Large intestine (tissue), 12 donors: ENCODE results near the gene CXCR5. TPM values are rescaled to one million over a fixed set of nuclear protein-coding genes. Genes with fewer than 3 reads are reported as not detected.
"Not testable (repeated sequence)": the region's sequence is repeated elsewhere in the genome, so short reads cannot be mapped to it uniquely, and the experiment has no call there.

Experiments
- DNase-seq, 2 donors: peaks; one replicate each; pipeline versions ENCODE4 v3.0.0 to v3.0.0-alpha.2; 2013
- H3K27ac ChIP-seq: one replicate; pipeline ENCODE4 v1.5.1; 2013; ENCODE audit warnings: low read length
- H3K27me3 ChIP-seq: 2 replicates; pipeline ENCODE4 v1.6.1; 2013; ENCODE audit warnings: low read length; ENCODE audit not compliant: control insufficient read depth, insufficient read depth
- H3K36me3 ChIP-seq: 2 replicates; pipeline ENCODE4 v1.6.1; 2013; ENCODE audit warnings: low read length; ENCODE audit not compliant: control insufficient read depth, insufficient read depth
- H3K4me1 ChIP-seq: one replicate; pipeline ENCODE4 v1.6.1; 2013; ENCODE audit warnings: low read length; ENCODE audit not compliant: control insufficient read depth, insufficient read depth
- H3K4me3 ChIP-seq: one replicate; pipeline ENCODE4 v1.5.1; 2013; ENCODE audit warnings: low read length
- H3K9me3 ChIP-seq: one replicate; pipeline ENCODE4 v1.6.1; 2013; ENCODE audit warnings: mild to moderate bottlenecking, low read depth, low read length, moderate library complexity; ENCODE audit not compliant: control insufficient read depth
- WGBS: methylation state at CpG from one replicate; pipeline ENCODE4 v1.1.5; 2013; ENCODE audit warnings: low lambda C conversion rate; ENCODE audit not compliant: insufficient coverage; 5-methylcytosine and 5-hydroxymethylcytosine counted together
- long read RNA-seq, 11 donors: transcript quantifications; one replicate each; lab custom pipeline, GENCODE V29; 2026
- polyA plus RNA-seq: library from polyadenylated mRNA; unstranded; fragments of 120-200 nt; gene quantifications from one replicate; pipeline ENCODE4 v1.2.1, GENCODE V29; 2013

Gene CXCR5, protein sequence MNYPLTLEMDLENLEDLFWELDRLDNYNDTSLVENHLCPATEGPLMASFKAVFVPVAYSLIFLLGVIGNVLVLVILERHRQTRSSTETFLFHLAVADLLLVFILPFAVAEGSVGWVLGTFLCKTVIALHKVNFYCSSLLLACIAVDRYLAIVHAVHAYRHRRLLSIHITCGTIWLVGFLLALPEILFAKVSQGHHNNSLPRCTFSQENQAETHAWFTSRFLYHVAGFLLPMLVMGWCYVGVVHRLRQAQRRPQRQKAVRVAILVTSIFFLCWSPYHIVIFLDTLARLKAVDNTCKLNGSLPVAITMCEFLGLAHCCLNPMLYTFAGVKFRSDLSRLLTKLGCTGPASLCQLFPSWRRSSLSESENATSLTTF
- polyA plus RNA-seq, result 0.07 TPM
- long read RNA-seq, donor 1, result 0 reads
- long read RNA-seq, donor 2, full-length matches to known transcripts, result 2 of 29 reads
- long read RNA-seq, donor 2, partial matches to known transcripts, result 27 of 29 reads
- long read RNA-seq, donor 2, other reads (novel, unspliced or antisense), result 0 of 29 reads
- long read RNA-seq, donor 3, result 0 reads
- long read RNA-seq, donor 4, result 0 reads
- long read RNA-seq, donor 5, result 0 reads
- long read RNA-seq, donor 6, result 0 reads
- long read RNA-seq, donor 7, result 0 reads
- long read RNA-seq, donor 8, result 0 reads
- long read RNA-seq, donor 9, result 0 reads
- long read RNA-seq, donor 10, partial matches to known transcripts, result 38 of 38 reads
- long read RNA-seq, donor 10, other reads (novel, unspliced or antisense), result 0 of 38 reads
- long read RNA-seq, donor 11, result 0 reads

DNA sequence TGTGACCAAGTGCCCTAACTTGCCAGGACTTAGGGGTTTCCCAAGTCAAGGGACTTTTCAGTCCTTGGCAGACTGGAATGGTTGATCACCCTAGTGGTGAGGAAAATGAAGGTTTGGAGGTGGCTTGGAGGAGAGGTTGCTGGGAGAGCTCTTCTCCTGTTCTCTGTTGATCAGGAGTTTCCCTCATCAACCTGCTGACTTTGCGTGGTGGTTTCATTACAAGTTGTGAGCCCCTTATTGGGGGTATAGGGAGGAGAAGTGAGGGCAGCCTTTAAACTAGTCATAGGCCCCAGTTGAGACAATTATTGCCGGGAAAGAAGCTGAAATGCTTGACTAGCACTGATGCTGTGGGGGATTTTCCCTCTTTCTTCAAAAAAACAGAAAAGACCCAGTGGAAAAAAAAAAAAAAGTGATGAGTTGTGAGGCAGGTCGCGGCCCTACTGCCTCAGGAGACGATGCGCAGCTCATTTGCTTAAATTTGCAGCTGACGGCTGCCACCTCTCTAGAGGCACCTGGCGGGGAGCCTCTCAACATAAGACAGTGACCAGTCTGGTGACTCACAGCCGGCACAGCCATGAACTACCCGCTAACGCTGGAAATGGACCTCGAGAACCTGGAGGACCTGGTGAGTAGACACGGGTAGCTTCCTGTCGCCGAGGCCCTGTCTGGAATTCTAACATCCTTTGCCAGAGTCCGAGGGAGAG is at the start of gene CXCR5:
Gene CXCR5 (plus strand): TSS at position 525 of the 704 bp plus-strand sequence. CDS start 50 bp downstream, at position 575.
- Histone ChIP-seq H3K4me3 (no peak within 1 kb of the TSS), H3K9me3 (no peaks in the 10 kb centered on the region), H3K36me3 (no peaks in the 10 kb centered on the region), H3K27ac (no peak within 1 kb of the TSS), H3K27me3 (no peaks in the 10 kb centered on the region), H3K4me1 (peaks cover 17% of the 10 kb centered on the region)
- 88% methylated on average over 1 of the region's 16 CpGs for WGBS
- no peak for DNase-seq

DNA sequence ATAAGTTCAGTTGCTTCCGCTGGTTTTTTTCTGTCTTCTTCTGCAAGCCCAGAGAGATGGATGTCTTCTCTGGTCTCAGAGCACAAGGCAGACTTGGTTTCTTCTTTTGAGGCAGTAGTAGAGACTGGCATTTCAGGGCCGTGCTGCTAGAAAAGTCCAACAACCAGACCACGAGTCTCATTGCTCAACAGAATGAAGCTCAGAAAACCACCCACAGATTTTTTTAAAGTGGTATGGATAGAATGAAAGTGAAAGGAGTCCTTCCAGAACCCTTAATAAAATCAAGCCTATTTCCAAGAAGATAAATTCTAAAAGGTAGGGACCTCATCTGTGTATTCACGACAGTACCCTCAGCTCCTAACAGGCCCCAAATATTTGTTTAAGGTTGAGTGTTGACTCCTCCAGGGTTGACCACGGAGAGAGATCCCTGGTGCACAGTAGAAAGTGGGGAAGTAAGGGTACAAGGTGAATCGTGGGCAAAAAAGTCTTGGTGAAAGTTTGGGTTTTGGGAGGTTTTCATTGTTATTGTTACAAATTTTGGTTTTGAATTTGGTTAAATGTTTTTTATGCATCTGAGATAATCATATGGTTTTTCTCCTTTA is 49.2 kb upstream of the CXCR5 start:
- Histone ChIP-seq H3K4me3 (no peak overlapping the region), H3K27me3 (no peaks in the 10 kb centered on the region), H3K4me1 (no peaks in the 10 kb centered on the region), H3K27ac (no peak overlapping the region), H3K36me3 (no peaks in the 10 kb centered on the region), H3K9me3 (no peaks in the 10 kb centered on the region)
- 100% methylated on average over 1 of the region's 6 CpGs for WGBS
- peak in 1 of 2 donors; percentile 48 for DNase-seq

DNA sequence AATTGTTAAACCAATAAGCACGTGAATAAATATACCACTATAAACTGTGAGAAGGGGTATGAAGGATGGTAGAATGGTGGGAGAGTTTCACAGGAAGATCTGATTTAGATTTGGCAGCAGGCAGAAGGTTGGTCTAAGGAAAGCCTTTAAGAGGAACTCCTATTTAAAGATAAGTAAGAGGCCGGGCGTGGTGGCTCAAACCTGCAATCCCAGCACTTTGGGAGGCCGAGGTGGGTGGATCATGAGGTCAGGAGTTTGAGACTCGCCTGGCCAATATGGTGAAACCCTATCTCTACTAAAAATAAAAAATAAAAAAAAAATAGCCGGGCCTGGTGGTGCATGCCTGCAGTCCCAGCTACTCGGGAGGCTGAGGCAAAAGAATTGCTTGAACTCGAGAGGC is 45.8 kb upstream of the CXCR5 start:
- H3K27ac ChIP-seq, result no peak overlapping the region
- no peaks in the 10 kb centered on the region for H3K27me3 ChIP-seq
- WGBS, result 90% methylated on average over 2 of the region's 8 CpGs
- H3K4me3 ChIP-seq, result no peak overlapping the region
- no peaks in the 10 kb centered on the region for H3K36me3 ChIP-seq
- no peaks in the 10 kb centered on the region for H3K9me3 ChIP-seq
- no peak for DNase-seq
- no peaks in the 10 kb centered on the region for H3K4me1 ChIP-seq

DNA sequence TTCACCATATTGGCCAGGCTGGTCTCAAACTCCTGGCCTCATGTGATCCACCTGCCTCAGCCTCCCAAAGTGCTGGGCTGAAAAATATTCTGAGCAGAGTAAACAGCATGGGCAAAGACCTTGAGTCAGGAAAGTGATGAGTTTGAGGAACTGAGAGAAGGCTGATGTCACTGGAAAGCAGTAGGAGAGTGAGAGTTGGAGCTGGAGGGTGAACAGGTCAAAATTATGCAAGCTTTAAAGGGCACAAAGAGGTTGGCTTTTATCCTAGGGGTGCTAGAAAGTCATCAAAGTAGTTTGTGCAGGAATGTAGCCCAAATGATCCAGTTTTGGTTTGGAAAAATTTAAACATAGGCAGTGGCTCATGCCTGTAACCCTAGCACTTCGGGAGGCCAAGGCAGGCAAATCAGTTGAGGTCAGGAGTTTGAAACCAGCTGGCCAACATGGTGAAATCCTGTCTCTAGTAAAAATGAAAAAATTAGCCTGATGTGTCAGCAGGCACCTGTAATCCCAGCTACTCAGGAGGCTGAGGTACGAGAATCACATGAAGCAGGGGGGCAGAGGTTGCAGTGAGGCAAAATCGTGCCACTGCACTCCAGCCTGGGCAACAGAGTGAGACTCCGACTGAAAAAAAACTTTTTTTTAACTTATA is 44.7 kb upstream of the CXCR5 start:
- no peak overlapping the region for H3K27ac ChIP-seq

DNA sequence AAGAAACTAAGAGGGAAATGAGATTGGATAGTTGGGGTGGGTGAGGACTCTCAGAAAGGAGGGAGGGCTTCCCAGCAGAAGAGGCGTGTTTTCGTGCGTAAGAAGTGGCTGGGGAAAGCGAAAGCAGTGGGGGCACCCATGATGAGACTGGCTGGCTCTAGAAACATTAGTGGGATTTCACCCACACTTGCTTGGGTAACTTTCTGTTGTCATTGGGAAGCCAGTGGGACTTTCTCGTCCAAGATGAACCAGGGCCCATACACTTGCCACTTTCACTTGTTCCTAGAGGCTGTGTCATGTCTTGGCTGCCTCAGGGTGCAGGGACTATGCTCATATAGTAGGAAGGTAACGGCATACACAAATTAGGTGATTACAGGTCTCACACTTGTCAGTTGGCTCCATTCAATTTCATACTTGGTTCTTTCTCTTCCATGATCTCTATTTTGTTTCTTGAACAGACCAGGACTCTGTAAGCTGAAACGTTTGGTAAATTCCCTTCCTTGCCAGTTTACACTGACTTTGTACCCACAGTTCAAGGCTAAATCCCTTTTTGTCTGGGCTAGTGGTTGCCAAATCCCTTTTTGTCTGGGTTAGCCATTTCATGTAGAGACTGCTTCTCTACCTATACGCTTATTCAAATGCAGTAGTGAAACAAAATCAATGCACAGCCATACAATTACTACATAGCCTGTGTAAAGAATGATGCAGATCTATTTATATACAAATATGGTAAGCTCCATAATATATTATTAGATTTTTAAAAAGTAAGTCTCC is 42.0 kb upstream of the CXCR5 start:
- H3K4me3 ChIP-seq, result no peak overlapping the region
- H3K36me3 ChIP-seq, result no peaks in the 10 kb centered on the region
- no peaks in the 10 kb centered on the region for H3K27me3 ChIP-seq
- H3K4me1 ChIP-seq, result peaks cover 11% of the 10 kb centered on the region
- no peak overlapping the region for H3K27ac ChIP-seq
- H3K9me3 ChIP-seq, result no peaks in the 10 kb centered on the region
- 67% methylated on average over 3 of the region's 8 CpGs for WGBS
- no peak for DNase-seq

More for the DNA sequence above, 44.7 kb upstream of the CXCR5 start:
- no CpG with 5 or more reads among the region's 4 CpGs for WGBS
- no peaks in the 10 kb centered on the region for H3K4me1 ChIP-seq
- H3K9me3 ChIP-seq, result no peaks in the 10 kb centered on the region
- no peaks in the 10 kb centered on the region for H3K27me3 ChIP-seq
- no peak for DNase-seq
- H3K36me3 ChIP-seq, result no peaks in the 10 kb centered on the region
- H3K4me3 ChIP-seq, result no peak overlapping the region

DNA sequence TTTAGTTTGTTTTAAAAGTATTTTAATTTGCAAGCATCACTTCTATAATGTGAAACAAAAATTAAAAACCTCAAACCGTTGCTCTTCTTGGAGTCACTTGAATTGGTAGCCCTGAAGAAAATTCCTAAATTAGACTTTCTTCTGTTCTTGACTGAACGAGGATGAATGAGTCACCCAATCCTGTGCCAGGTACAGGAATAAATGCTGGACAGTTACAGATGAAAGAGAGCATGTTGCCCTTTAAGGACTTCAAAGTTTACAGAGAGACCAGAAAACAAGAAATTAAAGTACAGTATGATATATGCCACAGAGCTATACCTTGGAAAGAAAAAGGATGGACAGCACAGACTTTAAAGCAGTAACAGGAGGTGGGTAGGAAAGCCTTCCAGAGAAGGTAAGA is 41.3 kb upstream of the CXCR5 start:
- DNase-seq, result no peak
- Histone ChIP-seq H3K9me3 (no peaks in the 10 kb centered on the region), H3K27ac (no peak overlapping the region), H3K27me3 (no peaks in the 10 kb centered on the region), H3K4me1 (peaks cover 16% of the 10 kb centered on the region), H3K36me3 (no peaks in the 10 kb centered on the region), H3K4me3 (no peak overlapping the region)
- 83% methylated on average over 1 of the region's 2 CpGs for WGBS

DNA sequence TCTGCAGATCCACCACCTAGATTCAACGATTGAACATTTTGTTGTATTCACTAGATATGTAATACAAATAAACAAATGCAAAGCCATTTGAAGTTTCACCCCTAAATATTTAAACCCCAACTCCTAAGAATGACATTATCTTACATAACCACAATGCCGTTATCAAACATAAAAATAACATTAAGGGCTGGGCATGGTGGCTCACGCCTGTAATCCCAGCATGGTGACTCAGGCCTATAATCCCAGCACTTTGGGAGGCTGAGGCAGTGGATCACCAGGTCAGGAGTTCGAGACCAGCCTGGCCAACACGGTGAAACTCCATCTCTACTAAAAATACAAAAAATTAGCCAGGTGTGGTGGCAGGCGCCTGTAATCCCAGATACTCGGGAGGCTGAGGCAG is 40.8 kb upstream of the CXCR5 start:
- not testable (repeated sequence) for H3K9me3 ChIP-seq, H3K36me3 ChIP-seq, DNase-seq, H3K27ac ChIP-seq, H3K4me3 ChIP-seq, H3K27me3 ChIP-seq
- H3K4me1 ChIP-seq, result peaks cover 16% of the 10 kb centered on the region
- no CpG with 5 or more reads among the region's 7 CpGs for WGBS

DNA sequence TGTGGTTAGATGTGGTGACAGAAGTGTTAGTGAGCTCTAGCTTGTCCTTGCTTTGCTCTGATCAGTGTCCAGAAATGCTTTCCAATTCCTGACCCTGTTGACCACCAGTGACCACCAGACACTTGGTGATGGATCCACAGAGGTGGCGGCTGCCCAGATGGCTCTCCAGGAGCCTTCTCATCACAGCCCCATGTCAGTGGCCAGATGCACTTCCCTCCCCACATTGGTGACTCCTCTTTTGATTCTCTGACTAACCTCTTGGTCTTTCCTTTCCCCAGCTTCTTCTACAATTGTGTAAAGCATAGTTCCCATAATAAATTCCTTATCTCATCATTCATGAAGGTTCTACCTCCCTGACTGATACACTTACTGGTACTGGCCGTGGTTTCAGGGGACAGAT is 40.1 kb upstream of the CXCR5 start:
- no peaks in the 10 kb centered on the region for H3K9me3 ChIP-seq
- no peaks in the 10 kb centered on the region for H3K27me3 ChIP-seq
- 67% methylated on average over 1 of the region's 2 CpGs for WGBS
- DNase-seq, result no peak
- H3K4me1 ChIP-seq, result peaks cover 16% of the 10 kb centered on the region
- no peak overlapping the region for H3K27ac ChIP-seq
- no peak overlapping the region for H3K4me3 ChIP-seq
- no peaks in the 10 kb centered on the region for H3K36me3 ChIP-seq

DNA sequence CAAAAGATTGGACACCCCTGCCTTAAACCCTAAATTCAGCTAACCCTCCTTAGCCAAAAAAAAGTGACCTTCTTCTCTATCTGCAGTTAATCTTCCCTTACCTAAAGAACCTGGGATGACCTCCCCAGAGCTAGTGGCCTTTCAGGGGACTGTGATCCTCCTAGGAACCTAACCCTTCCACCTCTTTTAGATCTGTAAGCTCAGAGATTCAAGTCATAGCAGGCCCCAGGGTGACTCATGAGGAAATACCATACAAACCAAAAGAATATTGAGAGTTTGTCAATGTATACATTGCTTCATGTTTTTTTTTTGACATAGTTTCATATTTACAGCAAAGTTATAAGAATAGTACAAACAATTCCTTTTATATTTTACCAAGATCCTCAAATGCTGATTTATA is 38.3 kb upstream of the CXCR5 start:
- Histone ChIP-seq H3K27me3 (no peaks in the 10 kb centered on the region), H3K36me3 (no peaks in the 10 kb centered on the region), H3K4me1 (peaks cover 16% of the 10 kb centered on the region), H3K4me3 (no peak overlapping the region), H3K9me3 (no peaks in the 10 kb centered on the region), H3K27ac (no peak overlapping the region)
- peak in 1 of 2 donors; percentile 25 for DNase-seq
